ENCODE results near the gene FAM83C.

DNA sequence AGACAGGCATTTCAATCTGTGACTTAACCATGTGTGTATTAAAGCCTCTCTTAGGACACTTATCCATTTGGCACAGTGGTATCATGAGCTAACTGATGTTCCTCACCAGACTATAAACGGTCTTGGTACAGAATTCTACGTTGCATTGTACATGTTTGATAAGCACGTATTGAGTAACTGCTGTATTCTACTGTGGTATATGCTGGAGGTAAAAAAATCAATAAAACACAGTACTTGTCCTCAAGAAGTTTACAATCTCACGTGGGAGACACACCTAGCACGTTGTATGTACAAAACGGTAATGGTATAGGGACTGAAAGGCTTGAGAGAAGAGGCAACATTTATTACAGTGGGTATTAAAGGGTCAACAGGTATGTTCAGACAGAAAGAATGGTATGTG is 33.2 kb upstream of the FAM83C start:
- TF ChIP-seq, protein P1, sequence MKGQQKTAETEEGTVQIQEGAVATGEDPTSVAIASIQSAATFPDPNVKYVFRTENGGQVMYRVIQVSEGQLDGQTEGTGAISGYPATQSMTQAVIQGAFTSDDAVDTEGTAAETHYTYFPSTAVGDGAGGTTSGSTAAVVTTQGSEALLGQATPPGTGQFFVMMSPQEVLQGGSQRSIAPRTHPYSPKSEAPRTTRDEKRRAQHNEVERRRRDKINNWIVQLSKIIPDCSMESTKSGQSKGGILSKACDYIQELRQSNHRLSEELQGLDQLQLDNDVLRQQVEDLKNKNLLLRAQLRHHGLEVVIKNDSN (IDR thresholded peaks at IDR 0.05; ENCODE audit: borderline replicate concordance, extremely low read length, insufficient read depth, low read depth, low read length): no peak
- TF ChIP-seq, protein P2, sequence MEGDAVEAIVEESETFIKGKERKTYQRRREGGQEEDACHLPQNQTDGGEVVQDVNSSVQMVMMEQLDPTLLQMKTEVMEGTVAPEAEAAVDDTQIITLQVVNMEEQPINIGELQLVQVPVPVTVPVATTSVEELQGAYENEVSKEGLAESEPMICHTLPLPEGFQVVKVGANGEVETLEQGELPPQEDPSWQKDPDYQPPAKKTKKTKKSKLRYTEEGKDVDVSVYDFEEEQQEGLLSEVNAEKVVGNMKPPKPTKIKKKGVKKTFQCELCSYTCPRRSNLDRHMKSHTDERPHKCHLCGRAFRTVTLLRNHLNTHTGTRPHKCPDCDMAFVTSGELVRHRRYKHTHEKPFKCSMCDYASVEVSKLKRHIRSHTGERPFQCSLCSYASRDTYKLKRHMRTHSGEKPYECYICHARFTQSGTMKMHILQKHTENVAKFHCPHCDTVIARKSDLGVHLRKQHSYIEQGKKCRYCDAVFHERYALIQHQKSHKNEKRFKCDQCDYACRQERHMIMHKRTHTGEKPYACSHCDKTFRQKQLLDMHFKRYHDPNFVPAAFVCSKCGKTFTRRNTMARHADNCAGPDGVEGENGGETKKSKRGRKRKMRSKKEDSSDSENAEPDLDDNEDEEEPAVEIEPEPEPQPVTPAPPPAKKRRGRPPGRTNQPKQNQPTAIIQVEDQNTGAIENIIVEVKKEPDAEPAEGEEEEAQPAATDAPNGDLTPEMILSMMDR (IDR thresholded peaks at IDR 0.05 in 2 of 3, conservative IDR thresholded peaks at IDR 0.05 in 1 of 3; ENCODE audit: control insufficient read depth in 2 of 3, extremely low read depth in 1 of 3, insufficient read depth in 1 of 3, low read depth in 3 of 3, low read length in 3 of 3): no peak
- no peak for TF ChIP-seq HDAC2 (IDR thresholded peaks at IDR 0.05)
- TF ChIP-seq USF2 (IDR thresholded peaks at IDR 0.05; ENCODE audit: borderline replicate concordance, low read depth, low read length): no peak
